GM04503 (cell line): ENCODE results near the gene CLDN1.

Source experiments
- DNase-seq: peaks from one replicate; pipeline ENCODE4 v3.0.0-alpha.2; 2012; ENCODE audit warnings: low read depth

The CLDN1 gene, protein sequence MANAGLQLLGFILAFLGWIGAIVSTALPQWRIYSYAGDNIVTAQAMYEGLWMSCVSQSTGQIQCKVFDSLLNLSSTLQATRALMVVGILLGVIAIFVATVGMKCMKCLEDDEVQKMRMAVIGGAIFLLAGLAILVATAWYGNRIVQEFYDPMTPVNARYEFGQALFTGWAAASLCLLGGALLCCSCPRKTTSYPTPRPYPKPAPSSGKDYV

DNA sequence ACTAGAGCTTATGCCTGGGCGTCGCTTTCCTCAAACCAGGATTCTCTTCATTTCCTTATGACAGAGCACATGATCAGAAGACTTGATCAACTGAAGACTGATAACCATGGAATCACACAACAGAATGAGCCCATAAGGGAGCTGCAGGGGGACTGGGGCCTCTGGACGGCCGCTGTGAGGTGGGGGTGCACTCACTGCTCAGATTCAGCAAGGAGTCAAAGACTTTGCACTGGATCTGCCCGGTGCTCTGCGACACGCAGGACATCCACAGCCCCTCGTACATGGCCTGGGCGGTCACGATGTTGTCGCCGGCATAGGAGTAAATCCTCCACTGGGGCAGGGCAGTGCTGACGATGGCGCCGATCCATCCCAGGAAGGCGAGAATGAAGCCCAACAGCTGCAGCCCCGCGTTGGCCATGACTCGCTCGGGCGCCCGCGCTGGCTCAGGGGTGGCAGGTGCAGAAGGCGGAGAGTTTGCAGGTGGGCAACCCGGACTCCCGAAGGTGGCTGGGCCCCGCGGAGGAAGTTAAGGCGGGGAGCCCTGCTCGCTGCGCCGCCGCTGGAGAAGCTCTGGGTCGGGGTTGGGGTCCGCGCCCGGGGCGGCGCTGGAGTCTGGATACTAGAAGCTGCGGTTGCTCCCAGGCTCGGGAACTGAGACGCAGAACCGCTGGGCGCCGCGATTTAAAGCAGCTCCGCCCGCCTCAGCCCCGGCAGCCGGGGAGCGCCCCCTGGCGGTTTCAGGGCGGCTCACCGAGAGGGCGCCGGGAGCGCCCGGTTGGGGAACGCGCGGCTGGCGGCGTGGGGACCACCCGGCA, at the start of gene CLDN1:
CLDN1 (minus strand) TSS at position 658 of the 815 bp plus-strand sequence; CDS start at position 418, 240 bp downstream.
- no peak for DNase-seq

DNA sequence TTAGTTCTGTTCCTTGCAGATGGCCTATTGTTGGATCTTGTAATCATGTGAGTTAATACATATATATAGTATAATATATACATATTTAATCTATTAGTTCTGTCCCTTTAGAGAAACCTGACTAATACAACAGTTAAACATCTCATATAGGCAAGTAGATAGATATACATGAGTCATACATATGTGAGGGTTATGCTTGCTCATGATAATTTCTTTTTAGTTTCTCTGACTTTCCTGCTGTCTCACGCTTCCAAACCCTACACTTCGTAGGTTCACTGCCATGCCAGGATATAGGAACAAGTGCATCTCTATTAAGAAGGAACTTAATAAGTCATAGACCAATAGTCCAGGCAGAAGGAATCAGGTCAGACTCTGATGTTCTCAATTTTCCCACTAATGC, 48.9 kb upstream of the CLDN1 start:
- DNase-seq = no peak

DNA sequence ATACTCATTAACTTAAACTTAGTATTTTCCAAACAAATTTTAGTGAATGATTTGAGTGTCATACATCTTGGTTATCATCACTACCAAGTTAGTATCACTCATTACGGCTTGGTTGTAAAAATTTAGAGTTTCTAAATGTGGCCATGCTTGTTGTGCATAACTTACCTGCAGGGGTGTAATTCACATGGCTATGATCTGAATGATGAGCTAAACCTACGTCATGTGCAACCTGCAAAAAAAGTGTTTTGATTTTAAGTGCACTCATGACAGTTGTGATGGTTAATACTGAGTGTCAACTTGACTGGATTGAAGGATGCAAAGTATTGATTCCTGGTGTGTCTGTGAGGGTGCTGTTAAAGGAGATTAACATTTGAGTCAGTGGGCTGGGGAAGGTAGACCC, 48.1 kb upstream of the CLDN1 start:
- DNase-seq = no peak

DNA sequence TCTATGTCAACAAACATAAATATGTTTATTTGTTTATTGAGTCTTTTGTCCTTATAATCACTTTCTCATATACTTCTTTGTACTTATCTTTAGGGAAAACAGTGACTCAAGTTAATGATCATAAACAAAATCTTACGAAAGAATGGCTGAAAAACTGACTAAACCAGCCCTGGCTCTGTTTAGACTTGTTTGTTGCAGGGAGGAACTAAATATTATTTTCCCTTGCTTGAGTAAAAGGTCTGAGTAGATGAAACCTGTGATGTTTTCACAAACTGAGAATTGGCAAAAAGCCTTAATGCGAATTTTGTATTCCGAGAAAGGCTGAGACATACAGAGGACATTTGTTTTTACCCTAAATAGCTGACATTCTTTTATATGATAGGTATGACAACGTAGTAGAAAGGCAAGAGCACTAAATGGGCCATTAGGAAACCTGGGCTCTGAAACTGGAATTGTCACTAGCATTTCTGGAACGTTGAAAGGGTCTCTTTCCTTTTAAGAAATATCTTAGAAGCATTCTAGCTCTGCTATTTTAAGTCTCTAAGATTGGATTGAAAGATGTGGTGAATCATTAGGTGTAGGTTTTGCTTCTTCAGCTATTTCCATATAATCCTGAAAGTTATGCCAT, 47.5 kb upstream of the CLDN1 start:
- DNase-seq = no peak

DNA sequence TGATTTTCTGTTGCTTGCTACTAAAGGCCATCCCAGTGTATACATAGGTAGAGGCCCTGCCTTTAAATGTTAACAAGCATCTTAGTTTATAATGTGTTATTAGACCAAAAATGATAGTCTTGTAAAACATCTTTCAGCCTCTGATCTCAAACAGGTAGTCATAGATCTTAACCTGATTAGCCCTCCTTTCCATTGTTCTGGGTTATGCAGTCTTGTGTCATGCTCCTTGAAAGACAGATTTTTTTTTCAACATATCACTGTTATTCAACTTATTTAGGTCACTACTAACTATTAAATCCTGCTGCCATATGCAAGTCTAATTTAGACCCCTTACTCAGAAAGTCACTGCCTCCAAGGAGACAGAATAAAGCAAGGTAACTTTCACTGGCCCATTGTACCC, 46.6 kb upstream of the CLDN1 start:
- no peak for DNase-seq

DNA sequence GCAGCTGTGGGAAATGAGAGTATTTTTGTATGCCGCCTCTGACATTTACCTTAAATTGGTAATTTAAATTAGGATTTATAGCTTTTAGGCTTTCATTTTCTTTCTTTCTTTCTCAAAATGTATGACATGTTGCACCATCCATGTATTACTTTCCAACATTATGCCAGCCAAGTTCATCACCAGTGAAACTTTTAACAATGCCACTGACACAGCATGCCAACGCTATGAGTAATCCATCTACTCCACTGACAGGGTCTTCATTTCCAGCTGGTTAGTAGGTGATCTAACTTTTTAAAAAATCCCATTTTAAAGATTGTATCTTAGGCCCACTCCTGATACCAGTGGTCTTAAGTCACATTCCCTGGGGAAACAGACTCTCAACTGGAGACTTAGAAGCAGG, 43.9 kb upstream of the CLDN1 start:
- no peak for DNase-seq

DNA sequence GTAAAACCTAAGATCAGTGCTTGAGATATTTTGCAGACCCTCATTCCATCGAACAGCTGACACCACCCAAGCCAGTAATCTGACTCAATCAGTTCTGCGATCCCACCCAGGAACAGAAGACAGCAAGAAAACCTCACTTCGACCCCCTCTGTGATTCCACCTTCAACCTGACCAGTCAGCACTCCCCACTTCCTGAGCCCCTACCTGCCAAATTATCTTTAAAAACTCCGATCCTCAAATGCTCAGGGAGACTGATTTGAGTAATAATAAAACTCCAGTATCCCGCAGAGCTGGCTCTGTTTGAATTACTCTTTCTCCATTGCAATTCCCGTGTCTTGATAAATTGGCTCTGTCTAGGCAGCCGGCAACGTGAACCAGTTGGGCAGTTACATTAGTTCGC, 40.0 kb upstream of the CLDN1 start:
- no peak for DNase-seq

DNA sequence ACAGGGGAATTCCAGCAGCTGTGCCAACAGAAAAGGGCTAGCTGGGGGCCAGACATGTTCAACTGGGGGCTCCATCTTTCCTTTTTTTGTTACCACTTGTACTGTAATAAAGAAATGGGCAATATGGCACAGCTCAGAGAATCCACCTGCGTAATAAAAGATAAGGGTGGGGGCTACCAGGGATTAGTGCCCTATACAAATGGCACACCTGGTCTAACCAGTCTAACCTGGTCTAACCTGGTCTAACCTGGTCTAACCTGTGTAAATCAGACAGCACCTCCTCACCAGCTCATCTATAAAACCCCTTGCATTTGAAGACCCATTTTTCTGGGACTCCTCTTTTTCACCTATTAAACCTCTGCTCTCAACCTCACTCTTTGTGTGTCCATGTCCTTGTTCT, 39.5 kb upstream of the CLDN1 start:
- no peak for DNase-seq

DNA sequence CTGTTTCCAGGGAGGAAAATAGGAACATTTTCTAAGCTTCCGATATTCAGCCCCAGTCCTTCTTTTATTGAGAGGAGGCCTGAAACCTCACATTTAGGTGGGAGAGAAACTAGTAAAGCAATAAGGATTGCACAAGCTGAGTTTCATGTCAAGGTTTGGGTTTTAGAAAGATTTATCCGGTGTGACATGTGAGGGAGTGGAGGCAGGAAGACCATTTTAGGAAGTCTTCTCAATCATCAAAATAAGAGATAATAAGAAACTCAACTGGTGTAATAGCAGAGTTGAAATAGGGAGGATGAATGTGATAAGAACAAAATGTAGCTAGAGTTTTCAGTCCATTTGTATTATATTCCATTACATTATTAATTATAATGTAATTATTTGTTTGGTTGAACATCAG, 38.0 kb upstream of the CLDN1 start:
- DNase-seq = no peak

DNA sequence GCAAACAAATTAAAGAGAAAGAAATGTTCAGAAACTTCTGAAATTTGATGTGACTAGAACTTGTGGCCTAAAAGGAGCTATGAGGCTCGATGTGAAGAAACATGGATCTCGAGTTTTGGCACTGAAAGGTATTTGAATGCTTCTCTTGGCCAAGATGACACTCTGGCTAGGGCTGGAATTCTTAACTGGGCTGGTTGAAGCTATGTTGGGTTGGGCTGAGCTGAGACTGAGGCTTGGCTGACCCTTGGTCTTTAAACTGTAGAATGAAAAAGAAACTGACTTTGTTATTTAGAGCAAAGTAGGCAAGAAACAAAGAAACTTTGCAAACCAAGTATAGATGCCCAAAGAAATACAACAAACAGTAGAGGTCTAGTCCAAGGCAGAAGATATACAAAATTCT, 37.6 kb upstream of the CLDN1 start:
- no peak for DNase-seq

DNA sequence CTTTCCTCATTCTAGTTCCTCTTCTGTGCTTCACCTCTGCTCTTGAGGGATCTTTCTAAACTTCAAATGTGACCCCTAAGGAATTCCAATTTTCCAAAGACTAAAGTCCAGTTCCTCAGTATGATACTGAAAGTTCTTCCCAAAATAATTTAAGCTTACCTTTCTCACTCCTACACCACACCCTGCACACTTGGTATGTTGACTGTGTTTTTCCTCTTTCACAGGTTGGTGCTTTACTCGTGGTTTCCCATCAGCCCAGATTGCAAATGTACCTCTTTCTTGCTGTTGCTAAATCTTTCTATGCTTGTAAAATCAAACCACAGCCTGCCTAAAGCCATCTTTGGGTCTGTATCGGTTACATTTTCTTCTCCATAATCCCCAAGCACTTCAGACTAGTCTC, 35.2 kb upstream of the CLDN1 start:
- DNase-seq = no peak

DNA sequence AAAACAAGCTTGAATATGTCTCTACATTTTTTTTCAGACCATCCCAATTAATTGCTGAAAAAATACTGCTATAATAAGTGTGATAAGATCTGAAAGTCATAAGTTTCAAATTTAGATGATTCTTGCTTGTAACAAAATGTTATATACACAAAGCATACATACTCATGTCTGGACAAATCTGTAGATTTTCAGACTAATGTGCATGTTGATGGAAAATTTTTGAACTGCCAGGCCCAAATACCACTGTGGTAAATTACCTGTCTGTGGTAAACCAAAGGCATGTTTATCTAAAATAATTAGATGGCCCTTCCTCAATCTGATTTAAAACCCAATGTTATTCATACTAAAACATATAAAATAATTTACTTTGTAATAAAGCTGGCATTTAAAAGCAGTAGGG, 34.0 kb upstream of the CLDN1 start:
- no peak for DNase-seq

DNA sequence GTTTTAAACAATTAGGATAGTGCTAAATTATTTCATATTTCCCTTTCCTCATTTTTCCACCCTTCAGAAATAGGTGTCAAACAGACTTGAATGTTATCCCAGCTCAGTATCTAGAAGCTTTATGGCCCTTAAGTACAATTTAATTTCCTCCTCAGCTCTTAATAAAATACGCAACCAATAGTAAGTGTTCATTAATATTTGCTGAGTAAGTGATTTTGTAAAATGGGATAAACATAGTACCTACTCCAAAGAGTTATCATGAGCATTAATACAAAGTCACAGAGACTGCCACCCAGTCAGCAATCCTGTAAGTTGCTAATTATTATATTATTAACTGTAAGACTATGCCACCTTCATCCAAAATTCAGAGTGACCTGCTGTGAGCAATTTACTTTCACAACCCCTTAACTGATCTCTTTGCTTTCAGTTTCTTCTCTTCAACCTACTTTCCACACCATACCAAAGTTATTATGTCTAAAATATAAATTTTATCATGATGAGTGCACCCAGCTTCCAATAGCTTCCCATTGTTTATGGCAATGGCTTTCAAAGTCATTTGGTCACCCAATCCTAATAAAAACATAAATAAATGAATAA, 30.7 kb upstream of the CLDN1 start:
- DNase-seq = no peak

DNA sequence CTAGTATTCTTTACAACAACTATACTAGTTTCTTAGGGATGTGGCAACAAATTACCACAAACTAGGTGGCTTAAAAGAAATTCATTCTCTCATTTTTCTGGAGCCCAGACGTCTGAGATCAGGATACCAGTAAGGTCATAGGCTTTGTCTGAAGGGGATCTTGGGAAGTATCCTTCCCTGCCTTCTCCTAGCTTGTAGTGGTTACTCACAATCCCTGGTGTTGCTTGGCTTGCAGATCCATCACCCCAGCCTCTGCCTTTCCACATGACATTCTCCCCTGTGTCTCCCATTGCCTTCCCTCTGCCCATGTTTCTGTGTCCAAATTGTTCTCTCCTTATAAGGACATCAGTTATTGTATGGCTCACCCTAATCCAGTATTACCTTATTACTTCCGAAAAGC, 24.3 kb upstream of the CLDN1 start:
- DNase-seq = no peak

DNA sequence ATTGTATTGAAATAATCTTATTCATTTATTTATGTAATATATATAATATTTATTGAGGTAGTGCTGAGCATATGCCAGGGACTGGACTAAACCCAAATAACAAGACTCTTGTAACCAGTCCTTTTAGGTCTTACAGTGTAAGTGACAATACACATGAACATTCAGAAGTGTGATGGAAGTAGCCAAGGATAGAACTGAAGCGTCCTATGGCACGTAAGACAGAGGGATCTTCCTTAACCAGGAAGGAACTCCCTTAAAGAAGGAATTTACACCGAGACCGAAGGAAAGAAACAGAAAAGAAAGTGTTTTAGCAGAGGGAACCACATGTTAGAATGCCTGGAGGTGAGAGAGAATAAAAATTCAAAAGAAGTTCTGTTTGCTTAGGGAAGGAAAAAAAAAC, 23.6 kb upstream of the CLDN1 start:
- DNase-seq = no peak

DNA sequence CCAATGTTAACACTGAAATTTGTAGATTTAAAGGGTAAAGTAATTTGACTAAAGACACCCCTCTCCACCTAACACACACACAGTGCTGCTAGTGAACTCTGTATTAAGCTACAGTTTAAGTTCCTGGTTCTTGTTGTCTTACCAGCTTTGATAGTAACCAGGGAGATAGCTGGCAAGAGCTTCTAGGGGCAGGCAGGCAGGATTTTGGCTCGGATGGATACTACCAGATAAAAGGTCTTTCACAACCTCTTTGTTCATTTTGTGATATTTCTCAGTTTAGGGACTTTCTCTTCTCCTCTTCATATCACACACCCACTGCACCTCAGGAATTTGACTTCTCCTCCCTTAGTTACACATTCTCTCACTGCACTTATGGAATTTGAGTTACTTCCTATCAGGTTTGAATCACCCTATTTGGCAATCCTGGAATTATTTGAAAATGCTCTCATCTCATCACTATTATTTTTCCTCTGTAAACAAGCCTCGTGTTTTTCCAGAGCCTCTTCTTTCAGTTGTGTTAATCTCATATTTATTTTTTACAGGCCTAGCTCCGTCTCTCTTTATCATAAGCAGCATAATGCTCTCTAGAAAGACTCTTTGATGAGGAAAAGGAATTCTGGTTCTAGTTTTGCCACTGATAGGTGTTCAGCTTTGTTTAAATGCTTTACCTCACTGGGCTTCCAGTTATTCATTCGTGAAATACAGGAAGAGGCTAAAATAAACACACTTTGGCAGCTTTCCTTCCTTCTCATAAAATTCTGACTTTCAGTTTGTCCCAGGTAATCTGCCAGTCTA, 23.0 kb upstream of the CLDN1 start:
- DNase-seq = peak; percentile 96

DNA sequence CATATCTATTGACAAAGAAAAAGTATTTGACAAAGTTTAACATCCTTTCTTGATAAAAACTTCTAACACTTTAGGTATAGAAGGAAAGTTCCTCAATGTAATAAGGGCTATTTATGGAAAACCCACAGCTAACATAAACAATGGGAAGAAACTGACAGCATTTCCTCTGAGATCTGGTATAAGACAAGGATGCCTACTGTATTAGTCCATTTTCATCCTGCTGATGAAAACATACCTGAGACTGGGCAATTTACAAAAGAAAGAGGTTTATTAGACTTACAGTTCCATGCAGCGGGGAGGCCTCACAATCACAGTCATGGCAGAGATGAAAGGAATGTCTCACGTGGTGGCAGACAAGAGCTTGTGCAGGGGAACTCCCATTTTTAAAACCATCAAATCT, 17.8 kb upstream of the CLDN1 start:
- DNase-seq = no peak

DNA sequence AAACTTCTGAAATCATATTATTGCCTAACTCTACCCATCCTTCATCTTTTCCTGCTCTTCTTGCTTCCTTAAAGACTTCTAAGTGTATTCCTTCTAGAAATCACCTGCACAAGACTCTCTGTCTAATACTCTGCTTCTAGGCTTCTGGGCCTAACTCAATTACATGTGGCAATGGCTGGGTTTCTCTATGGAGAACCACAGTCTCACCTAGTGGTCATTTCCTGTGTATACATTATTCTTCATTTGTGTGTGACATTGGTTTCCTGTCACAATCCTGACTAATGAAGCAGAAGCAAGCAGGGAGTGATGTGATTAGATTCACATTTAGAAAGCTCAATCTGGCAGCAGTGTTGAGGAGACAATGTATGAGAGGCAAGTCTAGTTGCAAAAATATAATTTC, 16.9 kb upstream of the CLDN1 start:
- DNase-seq = peak; percentile 16

DNA sequence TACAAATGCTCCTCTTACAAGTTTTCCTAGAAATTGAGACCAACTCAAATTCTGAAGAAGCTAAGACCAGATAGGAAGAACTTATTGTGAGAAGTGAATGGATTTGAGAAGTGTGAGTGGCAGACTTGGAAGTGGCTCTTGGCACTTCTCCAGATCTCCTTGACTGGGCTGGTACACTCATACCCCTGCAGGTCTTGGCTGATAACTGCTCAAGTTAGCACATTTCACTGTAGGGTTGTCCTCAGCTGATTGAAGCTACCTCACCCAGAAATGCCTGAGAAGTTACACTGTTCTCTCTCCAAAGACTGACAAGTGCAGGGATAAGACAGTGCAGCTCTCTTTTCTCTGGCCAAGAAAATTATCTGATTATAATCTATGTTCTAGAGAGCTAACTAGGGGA, 16.5 kb upstream of the CLDN1 start:
- DNase-seq = no peak

DNA sequence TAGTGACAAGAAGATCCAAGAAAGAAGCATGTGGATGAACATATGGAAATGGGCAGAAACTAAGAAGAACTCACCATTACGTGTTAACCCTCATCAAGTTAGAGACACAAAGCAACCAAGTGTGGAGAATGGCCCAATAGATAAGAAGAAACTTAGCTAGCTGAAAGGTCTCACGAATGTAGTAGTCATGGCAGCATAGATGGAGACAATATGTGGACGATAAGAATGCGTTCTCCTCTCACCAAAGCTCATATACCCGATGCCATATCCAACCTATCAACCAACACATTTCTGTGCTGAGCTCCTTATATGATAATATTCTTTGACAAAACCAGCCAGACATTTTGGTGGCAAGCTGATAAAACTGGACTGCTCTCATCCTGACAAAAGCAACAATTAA, 15.1 kb upstream of the CLDN1 start:
- no peak for DNase-seq

DNA sequence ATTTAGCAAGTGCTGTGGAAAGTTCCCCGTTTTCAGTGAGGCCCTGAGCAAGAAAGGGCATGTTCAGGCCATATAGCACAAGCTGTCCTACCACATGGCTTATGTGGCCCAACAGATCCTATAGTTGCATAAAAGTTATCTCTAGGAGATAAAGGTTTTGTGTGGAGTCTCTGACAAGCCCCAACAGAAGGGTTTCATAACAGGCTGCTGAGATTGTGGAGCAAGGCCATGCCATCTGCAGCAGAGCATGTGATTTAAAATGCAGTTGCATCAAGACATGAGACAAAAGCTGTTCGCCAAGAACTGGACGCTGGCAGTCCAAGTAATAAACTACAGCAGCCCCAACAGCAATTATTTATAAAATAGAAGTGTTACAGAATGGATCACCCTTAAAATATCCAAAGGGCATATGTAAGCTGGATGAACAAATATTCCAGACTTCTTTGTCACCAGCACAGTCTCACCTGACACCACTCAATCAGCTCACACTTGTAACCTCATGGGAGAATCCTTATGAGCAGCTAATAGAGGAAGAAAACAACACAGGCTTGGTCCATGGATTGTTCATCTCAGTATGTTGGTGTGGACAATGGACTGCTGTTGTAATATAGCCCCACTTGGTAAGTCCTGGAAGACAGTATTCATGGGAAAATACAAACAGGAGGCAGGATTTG, 14.4 kb upstream of the CLDN1 start:
- DNase-seq = no peak

DNA sequence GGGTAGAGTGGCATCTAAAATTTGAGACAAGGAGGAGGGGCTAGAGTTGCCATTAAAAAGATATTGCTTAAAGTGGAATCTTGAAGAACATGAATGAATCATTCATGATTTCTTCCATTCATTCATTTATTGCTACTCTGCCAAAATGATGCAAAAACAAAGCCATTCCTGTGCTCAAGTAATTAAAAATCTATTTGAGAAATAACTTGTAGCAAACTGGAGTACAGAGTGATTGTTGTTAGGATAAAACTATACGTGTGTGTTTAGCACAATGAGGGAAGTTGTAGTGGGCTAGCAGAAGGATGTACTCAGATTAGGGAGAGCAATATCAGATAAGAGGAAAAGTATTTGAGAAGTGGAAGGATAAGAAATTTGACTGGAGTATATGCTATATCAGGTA, 11.7 kb upstream of the CLDN1 start:
- no peak for DNase-seq
